EH (cell line): ENCODE measurements around the gene TNRC6A.
"Not testable (repeated sequence)": the region's sequence is repeated elsewhere in the genome, so short reads cannot be mapped to it uniquely, and the experiment has no call there.

ENCODE experiments used
- DNase-seq: peaks from one replicate; pipeline ENCODE4 v3.0.0-alpha.2; 2015; ENCODE audit warnings: low read depth

The TNRC6A gene

DNA sequence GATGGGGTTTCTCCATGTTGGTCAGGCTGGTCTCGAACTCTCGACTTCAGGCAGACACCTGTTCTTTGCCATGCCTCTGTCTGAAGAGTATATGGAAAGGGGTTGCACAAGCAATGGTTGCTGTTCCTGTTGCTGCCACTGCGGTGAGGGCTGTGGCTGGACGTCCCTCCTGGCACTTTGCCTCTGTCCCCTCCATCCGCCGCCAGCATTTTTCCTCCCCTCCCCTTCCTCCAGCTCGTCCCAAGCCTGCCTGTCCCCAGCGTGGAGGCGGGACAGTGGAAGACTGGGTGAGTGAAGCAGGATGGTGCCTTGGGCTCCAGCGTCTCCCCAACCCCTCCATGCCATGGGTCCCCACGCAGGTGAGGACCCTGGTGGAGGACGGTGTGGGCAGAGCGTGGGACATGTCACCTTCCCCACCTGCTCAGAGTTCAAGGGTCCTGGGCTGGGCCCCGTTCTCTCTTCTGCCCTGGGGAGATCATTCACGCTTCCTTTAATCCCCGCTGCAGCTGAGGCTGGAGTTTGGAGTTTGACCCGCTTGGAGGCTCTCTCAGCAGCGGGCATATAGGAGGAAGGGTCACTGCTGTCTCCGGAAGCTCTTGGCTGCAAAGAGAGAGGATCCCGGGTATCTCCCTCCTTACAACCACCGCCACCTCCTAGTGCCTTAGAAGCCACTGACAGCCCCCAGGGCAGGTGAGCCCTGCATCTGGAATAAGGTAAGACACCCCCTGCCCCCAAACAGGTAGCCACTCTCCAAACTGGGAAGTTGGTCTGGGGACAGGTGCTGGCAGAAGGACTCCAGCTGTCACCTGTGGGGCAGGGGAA, 116.5 kb downstream of the TNRC6A start, which contains the start of gene SLC5A11:
TSS of gene SLC5A11 (plus strand) at position 238 of the 822 bp plus-strand sequence. CDS start 12,681 bp downstream, outside the sequence.
- no peak for DNase-seq

DNA sequence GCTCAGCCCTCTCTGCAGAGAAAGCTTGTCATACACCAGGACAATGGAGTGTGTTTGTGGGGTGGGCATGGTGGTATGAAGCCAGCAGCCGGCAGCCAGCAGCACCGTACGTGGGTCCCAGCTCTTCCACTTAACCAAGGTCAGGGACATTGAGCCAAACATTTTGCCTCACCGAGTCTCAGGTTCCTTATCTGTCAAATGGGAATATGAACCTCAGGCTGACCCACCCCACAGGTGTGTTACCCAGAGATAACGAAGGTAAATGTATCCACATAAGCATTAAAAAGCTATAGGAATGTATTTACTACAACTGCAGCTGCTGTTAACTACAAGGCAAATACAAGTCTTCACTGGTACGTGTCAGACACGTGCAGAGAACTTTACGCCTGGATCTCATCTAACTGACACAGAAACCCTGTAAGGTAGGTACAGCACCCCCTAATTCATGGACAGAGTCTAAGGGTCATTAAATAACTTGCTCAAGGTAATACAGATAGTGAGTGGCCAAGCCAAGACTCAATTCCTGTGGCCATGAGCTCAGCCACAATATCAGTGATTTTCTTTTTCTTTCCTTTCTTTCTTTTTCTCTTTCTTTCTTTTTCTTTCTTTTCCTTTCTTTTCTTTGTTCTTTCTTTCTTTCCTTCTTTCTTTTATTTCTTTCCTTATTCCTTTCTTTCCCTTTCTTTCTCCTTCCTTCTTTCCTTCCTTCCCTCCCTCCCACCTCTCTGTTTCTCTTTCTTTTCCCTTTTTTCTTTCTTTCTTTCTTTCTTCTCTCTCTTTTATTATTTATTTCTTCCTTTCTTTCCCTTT, 117.3 kb downstream of the TNRC6A start:
- DNase-seq: no peak

DNA sequence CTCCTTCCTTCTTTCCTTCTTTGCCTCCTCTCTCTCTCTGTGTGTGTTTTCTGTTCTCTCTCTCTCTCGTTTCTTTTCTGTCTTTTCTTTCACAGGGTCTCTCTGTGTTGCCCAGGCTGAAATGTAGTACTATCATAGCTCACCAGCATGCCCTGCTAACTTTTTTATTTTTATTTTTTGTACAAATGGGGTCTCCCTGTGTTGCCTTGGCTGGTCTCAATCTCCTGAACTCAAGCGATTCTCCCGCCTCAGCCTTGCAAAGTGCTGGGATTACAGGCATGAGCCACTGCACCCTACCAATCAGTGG, 117.9 kb downstream of the TNRC6A start:
- DNase-seq: no peak

DNA sequence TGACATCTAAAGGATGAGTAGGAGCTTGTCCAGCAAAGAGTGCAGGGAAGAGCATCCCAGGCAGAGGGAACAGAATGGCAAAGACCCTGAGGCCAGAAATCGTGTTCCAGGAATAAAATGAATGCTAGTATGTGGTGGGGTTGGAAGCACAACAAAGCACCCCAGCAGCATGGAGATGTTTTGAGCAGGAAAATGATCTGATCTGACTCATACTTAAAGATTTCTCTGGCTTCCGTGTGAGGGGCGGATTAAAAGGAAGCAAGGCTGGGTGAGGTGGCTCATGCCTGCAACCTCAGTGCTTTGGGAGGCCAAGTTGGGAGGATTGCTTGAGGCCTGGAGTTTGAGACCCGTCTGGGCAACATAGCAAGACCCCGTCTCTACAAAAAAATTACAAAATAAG, 118.6 kb downstream of the TNRC6A start:
- DNase-seq: peak; percentile 77

DNA sequence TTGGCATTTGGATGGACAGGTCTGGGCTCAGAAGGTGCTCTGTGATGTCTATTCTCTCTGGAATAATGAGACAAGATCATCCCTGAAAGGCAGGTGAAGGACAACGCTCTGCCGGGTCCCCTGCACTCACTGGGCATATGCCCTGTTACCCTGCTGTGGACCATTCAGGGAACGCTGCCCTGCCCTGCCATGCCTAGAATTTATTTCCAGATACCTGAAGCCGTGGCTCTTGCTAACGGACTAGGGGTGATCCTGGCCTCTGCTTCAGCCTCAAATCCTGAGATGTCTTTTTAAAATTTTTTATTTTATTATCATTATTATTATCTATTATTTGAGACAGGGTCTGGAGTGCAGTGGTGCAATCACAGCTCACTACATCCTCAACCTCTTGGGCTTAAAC, 120.2 kb downstream of the TNRC6A start:
- no peak for DNase-seq

DNA sequence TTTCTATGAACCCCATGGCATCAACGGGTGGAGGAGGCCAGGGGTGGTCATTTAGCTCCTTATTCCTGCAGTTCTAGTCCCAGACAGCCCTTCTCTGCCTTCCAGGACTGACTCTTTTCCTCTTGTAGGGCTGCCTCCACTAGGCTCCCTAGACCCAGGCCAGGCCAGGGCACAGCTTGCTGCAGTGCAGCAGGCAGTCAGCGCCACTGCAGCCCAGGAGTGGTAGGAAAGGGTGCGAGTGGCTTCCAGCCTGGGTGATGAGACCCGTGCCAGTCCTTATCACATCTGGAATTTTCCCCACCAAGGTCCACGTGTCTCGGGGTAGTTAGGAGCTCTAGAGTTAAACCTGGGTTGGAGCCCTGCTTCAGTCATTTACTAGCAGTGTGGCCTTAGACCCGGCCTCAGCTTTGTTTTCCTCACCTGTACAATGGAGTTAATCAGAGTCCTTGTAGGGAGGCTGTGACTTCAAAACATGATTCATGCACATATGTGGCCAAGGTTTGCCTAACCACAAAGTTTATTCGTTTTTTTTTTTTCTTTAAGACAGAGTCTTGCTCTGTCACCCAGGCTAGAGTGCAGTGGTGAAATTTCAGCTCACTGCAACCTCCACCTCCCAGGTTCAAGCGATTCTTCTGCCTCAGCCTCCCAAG, 121.0 kb downstream of the TNRC6A start:
- peak; percentile 54 for DNase-seq

DNA sequence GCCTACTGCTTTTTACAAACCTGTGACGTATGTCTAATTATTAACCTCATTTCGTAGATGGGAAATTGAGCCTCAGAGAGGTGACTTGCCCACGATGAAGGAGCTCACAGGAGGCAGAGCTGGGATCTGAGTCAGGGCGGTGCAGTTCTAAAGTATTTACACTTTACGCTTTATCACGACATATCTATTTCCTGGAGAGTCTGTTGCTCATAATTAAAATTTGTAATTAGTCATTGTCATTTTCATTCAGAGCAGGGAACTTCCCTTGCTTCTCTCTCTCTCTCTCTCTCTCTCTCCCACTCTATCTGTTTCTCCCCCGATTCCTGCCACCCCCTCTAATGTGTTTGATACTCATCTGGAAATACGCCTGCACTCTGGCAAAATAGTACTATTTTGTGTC, 122.2 kb downstream of the TNRC6A start:
- DNase-seq: peak; percentile 65

DNA sequence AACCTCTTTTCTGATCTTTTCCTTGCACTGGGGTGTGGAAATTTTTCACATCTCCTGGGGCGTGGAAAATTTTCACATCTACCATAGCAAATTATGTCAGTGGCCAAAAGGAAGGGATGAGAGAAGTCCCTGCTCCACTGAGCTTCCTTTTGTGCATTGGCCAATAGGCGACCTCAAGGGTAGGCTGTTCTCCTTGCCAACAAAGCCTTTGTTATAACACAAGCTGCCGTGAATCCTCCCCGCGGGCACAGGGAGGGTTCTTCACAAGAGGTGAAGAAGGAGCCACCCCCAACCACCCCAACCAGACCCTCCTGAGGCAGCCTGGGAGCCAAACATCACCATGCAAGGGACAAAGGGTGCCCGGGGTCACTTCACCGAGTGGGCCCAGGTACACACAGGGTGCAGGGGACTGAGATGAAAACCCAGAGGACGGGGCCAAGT, 122.8 kb downstream of the TNRC6A start:
- DNase-seq: no peak

DNA sequence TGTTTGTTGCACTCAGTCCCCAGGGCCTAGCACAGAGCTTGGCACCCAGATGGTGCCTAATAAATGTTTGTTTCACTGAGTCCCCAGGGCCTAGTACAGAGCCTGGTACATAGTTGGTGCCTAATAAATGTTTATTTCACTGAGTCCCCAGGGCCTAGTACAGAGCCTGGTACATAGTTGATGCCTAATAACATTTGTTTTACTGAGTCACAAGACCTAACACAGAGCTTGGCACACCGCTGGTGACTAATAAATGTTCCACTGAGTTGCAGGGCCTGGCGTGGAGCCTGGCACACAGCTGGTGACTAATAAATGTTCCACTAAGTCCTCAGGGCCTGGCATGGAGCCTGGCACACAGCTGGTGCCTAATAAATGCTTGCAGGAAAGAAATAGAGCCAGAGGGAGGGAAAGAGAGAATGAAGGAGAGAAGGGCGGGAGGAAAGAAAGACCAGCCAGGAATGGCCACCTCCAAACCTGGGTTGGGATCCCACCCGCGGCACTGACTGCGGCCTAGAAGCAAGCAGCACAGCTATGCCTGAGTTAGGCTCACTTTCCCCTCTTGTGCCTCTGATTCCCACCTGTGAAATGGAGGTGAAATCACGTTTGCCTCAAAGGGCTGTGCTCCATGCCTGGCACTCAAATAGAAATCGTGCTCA, 123.8 kb downstream of the TNRC6A start:
- DNase-seq: no peak

DNA sequence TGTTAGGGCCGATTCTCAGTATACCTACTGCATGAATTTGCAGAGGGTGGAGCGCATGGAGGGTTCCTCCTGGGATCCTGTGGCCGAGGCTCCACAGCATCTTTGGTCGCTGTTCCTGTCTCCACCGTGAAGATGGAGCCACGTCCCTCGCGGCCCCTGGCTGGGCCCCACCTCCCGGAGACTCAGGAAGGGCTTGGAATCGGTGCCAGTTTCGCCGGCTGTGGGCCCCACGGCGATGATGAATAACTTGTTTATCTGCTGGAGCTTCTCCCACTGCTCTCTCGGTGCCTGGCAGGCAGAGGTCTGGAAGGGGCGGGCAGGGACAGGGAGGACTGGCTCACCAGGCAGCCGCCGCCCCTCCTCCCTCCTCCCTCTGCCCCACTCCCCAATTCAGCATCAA, 124.4 kb downstream of the TNRC6A start:
- peak; percentile 70 for DNase-seq

DNA sequence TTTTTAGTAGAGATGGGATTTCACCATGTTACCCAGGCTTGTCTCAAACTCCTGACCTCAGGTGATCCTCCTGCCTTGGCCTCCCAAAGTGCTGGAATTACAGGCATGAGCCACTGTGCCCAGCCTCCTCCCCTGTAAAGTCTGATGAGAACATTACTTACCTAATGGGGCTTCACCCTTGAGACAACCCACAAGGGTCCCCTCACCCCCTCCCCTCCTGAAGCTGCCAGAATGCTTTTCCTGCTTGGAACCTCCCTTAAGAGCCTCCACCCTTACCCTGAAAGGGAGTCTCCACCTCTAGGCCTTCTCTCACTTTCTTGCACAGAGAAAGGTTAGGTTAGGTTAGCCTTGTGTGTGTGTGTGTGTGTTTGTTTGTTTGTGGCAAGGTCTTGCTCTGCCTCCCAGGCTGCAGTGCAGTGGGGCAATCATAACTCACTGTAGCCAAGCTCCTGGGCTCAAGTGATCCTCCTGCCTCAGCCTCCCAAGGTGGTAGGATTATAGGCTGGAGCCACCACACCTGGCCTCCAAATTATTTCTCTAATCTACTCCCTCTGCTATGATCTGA, 125.2 kb downstream of the TNRC6A start:
- DNase-seq: no peak

DNA sequence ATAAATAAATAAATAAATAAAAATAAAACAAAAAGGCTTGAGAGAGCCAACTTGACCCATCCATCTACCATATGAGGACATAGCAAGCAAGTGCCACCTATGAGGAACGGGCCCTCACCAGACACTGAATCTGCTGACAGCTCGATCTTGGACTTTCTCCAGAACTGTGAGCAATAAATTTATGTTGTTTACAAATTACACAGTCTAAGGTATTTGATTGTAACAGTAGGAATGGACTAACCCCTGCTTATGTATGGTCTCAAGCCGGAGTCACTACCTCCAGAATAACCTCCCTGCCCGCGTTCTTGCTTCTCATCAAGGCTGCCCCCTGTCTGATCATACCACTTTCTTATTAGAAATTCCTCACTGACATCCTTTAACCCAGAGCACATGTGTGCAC, 126.2 kb downstream of the TNRC6A start:
- DNase-seq: no peak

DNA sequence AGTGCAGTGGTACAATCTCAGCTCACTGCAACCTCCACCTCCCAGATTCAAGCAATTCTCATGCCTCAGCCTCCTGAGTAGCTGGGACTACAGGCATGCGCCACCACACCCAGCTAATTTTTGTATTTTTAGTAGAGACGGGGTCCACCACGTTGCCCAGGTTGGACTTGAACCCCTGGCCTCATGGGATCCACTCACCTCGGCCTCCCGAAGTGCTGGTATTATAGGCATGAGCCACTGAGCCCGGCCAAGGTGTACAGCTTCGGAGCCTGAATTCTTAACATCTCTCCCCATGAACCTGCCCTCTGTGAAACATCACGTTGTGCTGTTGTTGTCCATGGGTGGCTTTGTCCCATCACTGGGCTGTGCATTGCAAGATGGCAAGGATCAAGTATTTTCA, 127.4 kb downstream of the TNRC6A start:
- not testable (repeated sequence) for DNase-seq

DNA sequence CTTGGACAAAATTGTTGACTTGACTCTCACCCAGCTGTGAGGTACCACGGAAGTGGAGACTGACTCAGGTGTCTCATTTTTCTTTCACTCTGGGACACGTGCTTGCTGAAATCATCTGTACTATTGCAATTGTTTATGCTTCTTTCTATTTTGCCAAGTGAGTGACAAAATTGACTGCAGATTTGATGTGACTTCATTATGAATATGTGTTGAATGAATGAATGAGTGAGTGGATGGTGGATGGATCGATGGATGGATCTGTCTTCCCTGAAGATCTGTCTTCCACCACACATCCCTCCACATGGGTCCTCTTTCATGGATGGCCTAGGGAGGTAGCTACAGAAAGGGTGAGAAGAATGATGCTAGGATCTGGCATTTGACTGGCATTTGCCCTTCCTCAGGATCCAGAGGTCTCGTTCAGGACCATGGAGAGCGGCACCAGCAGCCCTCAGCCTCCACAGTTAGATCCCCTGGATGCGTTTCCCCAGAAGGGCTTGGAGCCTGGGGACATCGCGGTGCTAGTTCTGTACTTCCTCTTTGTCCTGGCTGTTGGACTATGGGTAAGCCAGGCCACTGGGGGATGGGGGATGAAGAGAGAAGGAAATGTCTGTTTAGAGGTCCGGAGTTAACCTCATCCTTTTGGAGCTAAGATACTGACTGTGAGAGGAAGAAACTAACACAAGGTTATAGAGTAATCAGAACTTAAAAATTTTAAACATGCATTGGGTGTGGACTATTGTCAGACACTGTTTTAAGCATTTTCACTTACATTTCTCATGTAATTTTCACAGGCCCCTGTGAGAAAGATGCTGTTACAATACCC, 129.0 kb downstream of the TNRC6A start:
- peak; percentile 76 for DNase-seq

DNA sequence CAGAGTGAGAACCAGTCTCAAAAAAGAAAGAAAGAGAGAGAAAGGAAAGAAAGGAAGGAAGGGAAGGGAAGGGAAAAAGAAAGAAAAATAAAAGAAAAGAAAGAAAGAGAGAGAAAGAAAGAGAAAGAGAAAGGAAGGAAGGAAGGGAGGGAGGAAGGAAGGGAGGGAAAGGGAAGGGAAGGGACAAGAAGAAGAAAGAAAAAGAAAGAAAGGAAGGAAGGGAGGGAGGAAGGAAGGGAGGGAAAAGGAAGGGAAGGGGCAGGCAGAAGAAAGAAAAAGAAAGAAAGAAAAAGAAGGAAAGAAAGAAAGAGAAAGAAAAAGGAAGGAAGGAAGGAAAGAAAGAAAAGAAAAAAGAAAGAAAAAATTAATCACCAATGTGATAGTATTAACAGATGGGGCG, 132.0 kb downstream of the TNRC6A start:
- no peak for DNase-seq

DNA sequence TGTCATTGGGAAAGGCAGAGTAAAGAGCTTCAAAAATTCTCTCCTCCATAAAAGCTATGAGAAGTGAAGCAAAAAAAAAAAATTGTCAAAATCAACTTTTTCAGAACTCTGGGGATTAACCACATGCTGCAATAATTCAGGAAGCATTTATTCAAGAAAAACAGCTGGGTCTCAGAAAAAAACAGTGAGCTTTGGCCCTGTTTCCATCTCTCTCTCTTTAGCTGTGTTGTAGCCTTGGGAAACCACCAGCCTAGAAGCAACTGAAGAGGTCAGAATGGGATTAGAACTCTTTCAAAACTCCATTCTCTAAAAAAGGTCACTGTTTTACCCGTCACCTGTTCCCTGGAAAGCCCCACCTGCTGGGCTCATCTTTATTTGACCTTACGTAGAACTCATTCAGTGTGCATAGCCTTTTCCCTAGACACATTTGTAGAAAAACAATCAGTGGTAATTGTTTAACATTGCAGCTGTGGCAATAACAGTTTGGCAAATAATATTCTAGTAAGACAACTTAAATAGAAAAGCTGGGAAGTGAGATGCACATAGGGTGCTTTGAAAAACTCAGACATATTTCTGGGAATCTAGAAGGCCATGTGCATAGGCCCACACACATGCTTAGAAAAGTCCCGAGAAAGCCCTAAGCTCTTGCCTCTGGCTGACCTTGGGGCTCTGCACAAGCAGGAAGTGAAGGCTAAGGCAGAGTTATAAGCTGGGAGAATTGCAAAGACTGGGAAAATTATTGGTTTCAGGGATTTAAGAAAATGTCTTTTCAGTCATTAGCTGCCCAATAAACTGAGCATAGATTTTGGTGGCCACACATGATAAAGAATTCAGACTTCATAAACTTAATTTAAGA, 134.4 kb downstream of the TNRC6A start:
- no peak for DNase-seq

DNA sequence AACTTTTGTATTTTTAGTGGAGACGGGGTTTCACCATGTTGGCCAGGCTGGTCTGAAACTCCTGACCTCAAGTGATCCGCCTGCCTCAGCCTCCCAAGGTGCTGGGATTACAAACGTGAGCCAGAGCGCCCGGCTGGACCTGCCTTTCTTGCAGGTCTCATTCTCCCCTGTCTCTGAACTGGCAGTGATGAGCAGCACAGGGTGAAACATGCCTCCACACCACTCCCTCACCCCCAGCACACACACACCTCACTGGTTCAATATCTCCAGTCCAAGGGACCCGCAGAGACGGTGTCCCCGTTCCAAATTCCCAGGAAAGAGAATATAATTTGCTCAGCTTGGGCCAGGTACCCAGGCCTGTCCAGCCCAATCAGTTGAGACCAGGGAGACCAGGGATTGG, 139.6 kb downstream of the TNRC6A start:
- DNase-seq: no peak

DNA sequence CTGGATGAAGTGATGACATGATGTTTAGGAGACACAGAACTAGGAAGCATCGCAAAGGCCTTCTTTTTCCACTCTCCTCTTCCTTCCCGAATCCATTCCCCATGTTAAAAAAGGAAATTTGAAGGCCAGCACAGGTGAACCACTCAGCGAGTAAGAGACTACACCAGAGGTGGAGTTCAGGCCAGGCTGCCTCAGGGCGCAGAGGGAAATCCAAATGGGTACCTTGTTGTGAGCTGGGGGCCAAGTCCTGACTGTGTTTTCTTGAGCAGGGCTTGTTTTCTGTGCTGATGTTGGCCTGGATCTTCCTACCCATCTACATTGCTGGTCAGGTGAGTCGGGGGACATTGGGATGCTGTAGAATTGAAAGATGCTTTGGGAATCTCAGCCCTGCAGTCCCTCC, 142.4 kb downstream of the TNRC6A start:
- no peak for DNase-seq

DNA sequence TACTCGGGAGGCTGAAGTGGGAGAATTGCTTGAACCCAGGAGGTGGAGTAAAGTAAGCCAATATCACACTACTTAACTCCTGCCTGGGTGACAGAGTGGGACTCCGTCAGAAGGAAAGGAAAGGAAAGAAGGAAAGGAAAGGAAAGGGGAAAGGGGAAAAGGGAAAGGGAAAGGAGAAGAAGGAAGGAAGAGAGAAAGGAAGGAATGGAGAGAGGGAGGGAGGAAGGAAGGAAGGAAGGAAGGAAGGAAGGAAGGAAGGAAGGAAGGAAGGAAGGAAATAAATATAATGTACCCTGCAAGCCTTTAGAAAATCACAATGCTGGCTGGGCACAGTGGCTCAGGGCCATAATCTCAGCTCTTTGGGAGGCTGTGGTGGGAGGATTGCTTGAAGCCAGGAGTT, 143.6 kb downstream of the TNRC6A start:
- no peak for DNase-seq

DNA sequence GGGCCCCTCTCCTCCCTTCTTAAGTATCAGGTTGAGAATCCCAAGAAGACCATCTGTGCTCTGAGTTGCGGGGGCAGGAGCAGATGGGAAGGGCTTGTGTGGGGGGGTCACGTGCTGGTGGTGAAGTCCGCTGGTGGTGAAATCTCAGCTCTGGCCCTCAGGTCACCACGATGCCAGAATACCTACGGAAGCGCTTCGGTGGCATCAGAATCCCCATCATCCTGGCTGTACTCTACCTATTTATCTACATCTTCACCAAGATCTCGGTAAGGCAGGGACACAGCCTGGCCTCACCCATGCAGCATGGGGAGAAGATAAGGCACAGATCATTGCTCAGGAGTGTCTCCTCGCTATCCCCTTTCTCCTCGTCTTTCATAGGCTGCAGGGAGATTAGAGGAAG, 146.0 kb downstream of the TNRC6A start:
- DNase-seq: no peak
